Measurements from ENCODE around the gene NEUROD2. TPM values are rescaled to one million over a fixed set of nuclear protein-coding genes. Genes with fewer than 3 reads are reported as not detected.
A peak's percentile ranks its signal among the peaks of the same experiment; 100 is the strongest.

Gene NEUROD2
- total and polyA plus RNA-seq, 2 of the 13 experiments (the other 11 are each of a cell fraction or from before 2014, with no cell fraction given) = not detected

GRCh38 chr17:39617446-39618245, 9.9 kb upstream of the NEUROD2 start (continued):
- TF ChIP-seq, protein P1, sequence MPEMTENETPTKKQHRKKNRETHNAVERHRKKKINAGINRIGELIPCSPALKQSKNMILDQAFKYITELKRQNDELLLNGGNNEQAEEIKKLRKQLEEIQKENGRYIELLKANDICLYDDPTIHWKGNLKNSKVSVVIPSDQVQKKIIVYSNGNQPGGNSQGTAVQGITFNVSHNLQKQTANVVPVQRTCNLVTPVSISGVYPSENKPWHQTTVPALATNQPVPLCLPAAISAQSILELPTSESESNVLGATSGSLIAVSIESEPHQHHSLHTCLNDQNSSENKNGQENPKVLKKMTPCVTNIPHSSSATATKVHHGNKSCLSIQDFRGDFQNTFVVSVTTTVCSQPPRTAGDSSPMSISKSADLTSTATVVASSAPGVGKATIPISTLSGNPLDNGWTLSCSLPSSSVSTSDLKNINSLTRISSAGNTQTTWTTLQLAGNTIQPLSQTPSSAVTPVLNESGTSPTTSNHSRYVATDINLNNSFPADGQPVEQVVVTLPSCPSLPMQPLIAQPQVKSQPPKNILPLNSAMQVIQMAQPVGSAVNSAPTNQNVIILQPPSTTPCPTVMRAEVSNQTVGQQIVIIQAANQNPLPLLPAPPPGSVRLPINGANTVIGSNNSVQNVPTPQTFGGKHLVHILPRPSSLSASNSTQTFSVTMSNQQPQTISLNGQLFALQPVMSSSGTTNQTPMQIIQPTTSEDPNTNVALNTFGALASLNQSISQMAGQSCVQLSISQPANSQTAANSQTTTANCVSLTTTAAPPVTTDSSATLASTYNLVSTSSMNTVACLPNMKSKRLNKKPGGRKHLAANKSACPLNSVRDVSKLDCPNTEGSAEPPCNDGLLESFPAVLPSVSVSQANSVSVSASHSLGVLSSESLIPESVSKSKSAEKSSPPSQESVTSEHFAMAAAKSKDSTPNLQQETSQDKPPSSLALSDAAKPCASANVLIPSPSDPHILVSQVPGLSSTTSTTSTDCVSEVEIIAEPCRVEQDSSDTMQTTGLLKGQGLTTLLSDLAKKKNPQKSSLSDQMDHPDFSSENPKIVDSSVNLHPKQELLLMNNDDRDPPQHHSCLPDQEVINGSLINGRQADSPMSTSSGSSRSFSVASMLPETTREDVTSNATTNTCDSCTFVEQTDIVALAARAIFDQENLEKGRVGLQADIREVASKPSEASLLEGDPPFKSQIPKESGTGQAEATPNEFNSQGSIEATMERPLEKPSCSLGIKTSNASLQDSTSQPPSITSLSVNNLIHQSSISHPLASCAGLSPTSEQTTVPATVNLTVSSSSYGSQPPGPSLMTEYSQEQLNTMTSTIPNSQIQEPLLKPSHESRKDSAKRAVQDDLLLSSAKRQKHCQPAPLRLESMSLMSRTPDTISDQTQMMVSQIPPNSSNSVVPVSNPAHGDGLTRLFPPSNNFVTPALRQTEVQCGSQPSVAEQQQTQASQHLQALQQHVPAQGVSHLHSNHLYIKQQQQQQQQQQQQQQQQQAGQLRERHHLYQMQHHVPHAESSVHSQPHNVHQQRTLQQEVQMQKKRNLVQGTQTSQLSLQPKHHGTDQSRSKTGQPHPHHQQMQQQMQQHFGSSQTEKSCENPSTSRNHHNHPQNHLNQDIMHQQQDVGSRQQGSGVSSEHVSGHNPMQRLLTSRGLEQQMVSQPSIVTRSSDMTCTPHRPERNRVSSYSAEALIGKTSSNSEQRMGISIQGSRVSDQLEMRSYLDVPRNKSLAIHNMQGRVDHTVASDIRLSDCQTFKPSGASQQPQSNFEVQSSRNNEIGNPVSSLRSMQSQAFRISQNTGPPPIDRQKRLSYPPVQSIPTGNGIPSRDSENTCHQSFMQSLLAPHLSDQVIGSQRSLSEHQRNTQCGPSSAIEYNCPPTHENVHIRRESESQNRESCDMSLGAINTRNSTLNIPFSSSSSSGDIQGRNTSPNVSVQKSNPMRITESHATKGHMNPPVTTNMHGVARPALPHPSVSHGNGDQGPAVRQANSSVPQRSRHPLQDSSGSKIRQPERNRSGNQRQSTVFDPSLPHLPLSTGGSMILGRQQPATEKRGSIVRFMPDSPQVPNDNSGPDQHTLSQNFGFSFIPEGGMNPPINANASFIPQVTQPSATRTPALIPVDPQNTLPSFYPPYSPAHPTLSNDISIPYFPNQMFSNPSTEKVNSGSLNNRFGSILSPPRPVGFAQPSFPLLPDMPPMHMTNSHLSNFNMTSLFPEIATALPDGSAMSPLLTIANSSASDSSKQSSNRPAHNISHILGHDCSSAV (CRISPR knock-in tag; IDR thresholded peaks at IDR 0.05; ENCODE audit: borderline replicate concordance) = no peak
- TF ChIP-seq ZNF605 (CRISPR knock-in tag; IDR thresholded peaks at IDR 0.05) (no peak), KAT2B (IDR thresholded peaks at IDR 0.05; ENCODE audit: borderline replicate concordance, low read depth, low read length) (no peak), ZSCAN20 (CRISPR knock-in tag; IDR thresholded peaks at IDR 0.05; ENCODE audit: borderline replicate concordance) (no peak), NR3C1 (CRISPR knock-in tag; IDR thresholded peaks at IDR 0.05) (no peak), NFAT5 (CRISPR knock-in tag; IDR thresholded peaks at IDR 0.05) (0 out of 2 replicates have a peak, but pooled peaks have one; percentile 29), ZNF331 (CRISPR knock-in tag; IDR thresholded peaks at IDR 0.05) (no peak)
- TF ChIP-seq, protein P2, sequence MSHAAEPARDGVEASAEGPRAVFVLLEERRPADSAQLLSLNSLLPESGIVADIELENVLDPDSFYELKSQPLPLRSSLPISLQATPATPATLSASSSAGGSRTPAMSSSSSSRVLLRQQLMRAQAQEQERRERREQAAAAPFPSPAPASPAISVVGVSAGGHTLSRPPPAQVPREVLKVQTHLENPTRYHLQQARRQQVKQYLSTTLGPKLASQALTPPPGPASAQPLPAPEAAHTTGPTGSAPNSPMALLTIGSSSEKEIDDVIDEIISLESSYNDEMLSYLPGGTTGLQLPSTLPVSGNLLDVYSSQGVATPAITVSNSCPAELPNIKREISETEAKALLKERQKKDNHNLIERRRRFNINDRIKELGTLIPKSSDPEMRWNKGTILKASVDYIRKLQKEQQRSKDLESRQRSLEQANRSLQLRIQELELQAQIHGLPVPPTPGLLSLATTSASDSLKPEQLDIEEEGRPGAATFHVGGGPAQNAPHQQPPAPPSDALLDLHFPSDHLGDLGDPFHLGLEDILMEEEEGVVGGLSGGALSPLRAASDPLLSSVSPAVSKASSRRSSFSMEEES (CRISPR knock-in tag; IDR thresholded peaks at IDR 0.05) = no peak
- TF ChIP-seq, protein P3, sequence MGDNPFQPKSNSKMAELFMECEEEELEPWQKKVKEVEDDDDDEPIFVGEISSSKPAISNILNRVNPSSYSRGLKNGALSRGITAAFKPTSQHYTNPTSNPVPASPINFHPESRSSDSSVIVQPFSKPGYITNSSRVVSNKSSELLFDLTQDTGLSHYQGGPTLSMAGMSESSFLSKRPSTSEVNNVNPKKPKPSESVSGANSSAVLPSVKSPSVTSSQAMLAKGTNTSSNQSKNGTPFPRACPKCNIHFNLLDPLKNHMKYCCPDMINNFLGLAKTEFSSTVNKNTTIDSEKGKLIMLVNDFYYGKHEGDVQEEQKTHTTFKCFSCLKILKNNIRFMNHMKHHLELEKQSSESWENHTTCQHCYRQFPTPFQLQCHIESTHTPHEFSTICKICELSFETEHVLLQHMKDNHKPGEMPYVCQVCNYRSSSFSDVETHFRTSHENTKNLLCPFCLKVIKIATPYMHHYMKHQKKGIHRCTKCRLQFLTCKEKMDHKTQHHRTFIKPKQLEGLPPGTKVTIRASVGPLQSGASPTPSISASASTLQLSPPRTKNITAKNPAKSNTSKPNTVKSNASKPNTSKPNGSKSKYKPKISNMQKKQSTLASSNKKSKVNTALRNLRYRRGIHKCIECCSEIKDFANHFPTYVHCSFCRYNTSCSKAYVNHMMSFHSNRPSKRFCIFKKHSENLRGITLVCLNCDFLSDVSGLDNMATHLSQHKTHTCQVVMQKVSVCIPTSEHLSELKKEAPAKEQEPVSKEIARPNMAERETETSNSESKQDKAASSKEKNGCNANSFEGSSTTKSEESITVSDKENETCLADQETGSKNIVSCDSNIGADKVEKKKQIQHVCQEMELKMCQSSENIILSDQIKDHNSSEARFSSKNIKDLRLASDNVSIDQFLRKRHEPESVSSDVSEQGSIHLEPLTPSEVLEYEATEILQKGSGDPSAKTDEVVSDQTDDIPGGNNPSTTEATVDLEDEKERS (CRISPR knock-in tag; IDR thresholded peaks at IDR 0.05) = no peak

Data from HepG2 (cell line).